Left lung (tissue), 10 donors: ENCODE measurements around the gene SPINK8. TPM values are rescaled to one million over a fixed set of nuclear protein-coding genes. Genes with fewer than 3 reads are reported as not detected.

ENCODE experiments used
- ATAC-seq: fragments of 200-7000 bp; cut with Tn5 transposase; one replicate; pipeline ENCODE4 v1.9.1; 2020; ENCODE audit warnings: moderate library complexity
- DNase-seq, 4 donors: peaks; one replicate each; pipeline ENCODE4 v3.0.0-alpha.2; 2013 to 2020
- H3K27ac ChIP-seq, 2 donors: fragments of 200-600 bp; sonication (generic) in 1 of 2; one replicate each; pipeline versions ENCODE4 v1.5.0 to v1.8.0; 2020 to 2021
- H3K27me3 ChIP-seq, 2 donors: fragments of 200-600 bp; sonication (generic) in 1 of 2; one replicate each; pipeline versions ENCODE4 v1.5.0 to v1.8.0; 2020 to 2021
- H3K36me3 ChIP-seq, 2 donors: fragments of 200-600 bp; sonication (generic) in 1 of 2; one replicate each; pipeline versions ENCODE4 v1.5.0 to v1.8.0; 2020 to 2021
- H3K4me1 ChIP-seq, 2 donors: fragments of 200-600 bp; one replicate each; pipeline ENCODE4 v1.8.0; 2021
- H3K4me3 ChIP-seq, 2 donors: fragments of 200-600 bp; sonication (generic) in 1 of 2; one replicate each; pipeline versions ENCODE4 v1.5.0 to v1.8.0; 2020 to 2021; ENCODE audit warnings: mild to moderate bottlenecking in 1 of 2
- H3K9me3 ChIP-seq, 2 donors: fragments of 200-600 bp; sonication (generic) in 1 of 2; one replicate each; pipeline versions ENCODE4 v1.5.0 to v1.8.0; 2020 to 2021
- CTCF ChIP-seq, 2 donors: fragments of 200-600 bp; sonication (generic) in 1 of 2; IDR thresholded peaks; one replicate each; pipeline versions ENCODE4 v1.5.0 to v1.8.0; 2021; ENCODE audit warnings: antibody characterized with exemption in 2 of 2
- intact Hi-C, 2 donors: fragments of 100-400 bp; cut with DNase I; formaldehyde crosslinking; loops; one replicate each; pipeline versions ENCODE4 v1.11.2 to v1.14.2; 2022
- polyA plus RNA-seq, 6 donors: library from polyadenylated mRNA; unstranded; fragments of 120-200 nt; gene quantifications; one replicate each; pipeline ENCODE4 v1.2.1, GENCODE V29; 2013; ENCODE audit not compliant: insufficient read length in 6 of 6
- total RNA-seq, 2 donors: library from RNA; stranded (reverse); fragmentation: NEBNext Ultra II Directional; extraction: Animal tissue kit (Norgen Biotek cat#: 25700); gene quantifications; one replicate each; pipeline ENCODE4 v1.2.1, GENCODE V29; 2021
- donor health status: DM: no; HTN: yes; CAD: no.
- donor health status: DM: no; HTN: no; CAD: no.

SPINK8 gene
- total and polyA plus RNA-seq, 8 donors = not detected

DNA sequence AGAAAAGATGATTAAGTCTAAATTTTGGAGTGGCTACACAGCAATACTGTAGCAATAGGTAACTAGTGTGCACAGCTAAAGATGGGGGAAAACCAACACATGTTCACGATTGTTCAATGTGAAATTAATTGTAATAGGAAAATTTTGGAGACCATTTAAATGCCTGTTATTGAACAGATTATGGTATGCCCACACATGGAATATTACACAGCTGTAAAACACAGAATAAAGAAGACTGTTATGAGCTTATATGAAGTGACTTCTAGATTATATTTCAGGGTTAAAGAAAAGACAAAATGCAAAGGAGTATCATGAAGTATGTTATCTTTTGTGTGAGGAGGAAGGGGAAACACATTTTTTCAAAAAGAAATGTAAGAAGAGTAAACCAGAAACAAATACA lies 43.8 kb downstream of the SPINK8 start:
- Histone ChIP-seq H3K27ac (no peak overlapping the region), H3K36me3 (peaks cover 0 to 39% of the 10 kb centered on the region in 2 donors), H3K4me3 (no peak overlapping the region), H3K27me3 (no peaks in the 10 kb centered on the region), H3K9me3 (no peaks in the 10 kb centered on the region), H3K4me1 (no peaks in the 10 kb centered on the region)
- intact Hi-C loops = no loop called here
- TF ChIP-seq CTCF (IDR thresholded peaks at IDR 0.05) = no peak
- DNase-seq (no peak), ATAC-seq (no peak)

DNA sequence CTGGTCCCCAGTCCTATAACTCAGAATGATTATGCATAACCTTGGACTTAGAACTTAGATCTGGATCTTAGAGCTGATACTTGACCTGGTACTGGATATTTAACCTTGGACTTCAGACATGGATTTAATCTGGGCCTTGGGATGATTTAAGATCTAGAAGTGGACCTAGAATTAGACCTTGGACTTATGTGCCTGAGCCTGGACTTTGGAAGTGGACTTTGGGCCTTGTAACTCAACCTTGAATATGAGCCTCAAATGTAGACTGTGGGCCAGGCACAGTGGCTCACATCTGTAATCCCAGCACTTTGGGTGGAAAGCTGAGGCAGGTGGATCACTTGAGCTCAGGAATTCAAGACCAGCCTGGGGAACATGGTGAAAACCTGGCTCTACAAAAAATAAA lies 46.4 kb downstream of the SPINK8 start:
- no peak for TF ChIP-seq CTCF (IDR thresholded peaks at IDR 0.05)
- DNase-seq (no peak), ATAC-seq (no peak)
- no peaks in the 10 kb centered on the region for H3K9me3 ChIP-seq
- intact Hi-C loops = no loop called here
- no peak overlapping the region for H3K4me3 ChIP-seq
- no peaks in the 10 kb centered on the region for H3K27me3 ChIP-seq
- H3K36me3 ChIP-seq = peaks cover 0 to 13% of the 10 kb centered on the region in 2 donors
- H3K4me1 ChIP-seq = no peaks in the 10 kb centered on the region
- no peak overlapping the region for H3K27ac ChIP-seq

DNA sequence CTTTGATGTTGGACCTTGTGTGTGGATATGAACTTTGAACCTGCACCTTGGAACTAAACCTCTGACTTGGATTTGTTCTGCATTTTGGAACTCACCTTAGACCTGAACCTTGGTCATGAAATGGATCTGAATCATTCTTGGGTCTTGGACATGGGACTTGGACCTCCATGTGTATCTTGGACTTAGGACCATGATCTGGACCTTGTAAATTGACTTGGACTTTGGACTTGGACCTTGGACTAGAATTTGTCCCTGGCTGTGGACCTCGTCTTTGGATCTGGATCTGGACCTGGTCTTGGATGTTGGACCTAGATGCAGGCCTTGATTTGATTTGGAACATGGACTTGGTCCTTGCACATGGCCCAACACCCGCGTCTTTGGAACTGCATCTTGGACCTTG lies 47.2 kb downstream of the SPINK8 start:
- Histone ChIP-seq H3K4me1 (no peaks in the 10 kb centered on the region), H3K27me3 (no peaks in the 10 kb centered on the region), H3K4me3 (no peak overlapping the region), H3K9me3 (no peaks in the 10 kb centered on the region), H3K27ac (no peak overlapping the region), H3K36me3 (peaks cover 0 to 12% of the 10 kb centered on the region in 2 donors)
- intact Hi-C loops = no loop called here
- ATAC-seq (no peak), DNase-seq (no peak)
- TF ChIP-seq CTCF (IDR thresholded peaks at IDR 0.05) = no peak

- H3K27ac ChIP-seq = no peak overlapping the region
- H3K4me3 ChIP-seq = no peak overlapping the region
- ATAC-seq (no peak), DNase-seq (no peak)
- no peaks in the 10 kb centered on the region for H3K4me1 ChIP-seq
- no peak for TF ChIP-seq CTCF (IDR thresholded peaks at IDR 0.05)
- H3K9me3 ChIP-seq = no peaks in the 10 kb centered on the region
- intact Hi-C loops = no loop called here
- H3K27me3 ChIP-seq = no peaks in the 10 kb centered on the region
- H3K36me3 ChIP-seq = peaks cover 0 to 12% of the 10 kb centered on the region in 2 donors
Observed at GRCh38 chr3:48285675-48286074, 47.8 kb downstream of the SPINK8 start.

DNA sequence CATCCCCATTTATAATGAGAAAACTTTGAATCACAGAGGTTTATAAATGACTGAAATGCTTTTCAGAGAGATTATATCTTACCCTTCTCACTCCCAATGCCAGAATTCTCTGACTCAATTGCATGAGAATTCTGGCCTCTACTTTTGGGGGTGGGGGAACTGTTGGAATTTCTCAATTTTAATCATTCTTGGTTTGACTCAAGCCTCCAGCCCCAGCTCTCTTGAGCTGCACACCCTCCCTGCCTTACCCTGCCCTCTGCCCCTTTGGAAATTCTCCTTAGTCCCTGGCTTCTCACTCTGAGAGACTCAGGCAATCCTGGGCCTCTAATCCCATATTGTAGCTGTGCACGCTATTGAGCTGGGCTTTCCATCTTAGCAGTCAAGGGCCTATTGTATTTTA lies 48.3 kb downstream of the SPINK8 start:
- no peak for DNase-seq
- no peaks in the 10 kb centered on the region for H3K9me3 ChIP-seq
- no peaks in the 10 kb centered on the region for H3K27me3 ChIP-seq
- peaks cover 0 to 12% of the 10 kb centered on the region in 2 donors for H3K36me3 ChIP-seq
- H3K27ac ChIP-seq = no peak overlapping the region
- intact Hi-C loops = no loop called here
- no peak for TF ChIP-seq CTCF (IDR thresholded peaks at IDR 0.05)
- no peaks in the 10 kb centered on the region for H3K4me1 ChIP-seq
- no peak overlapping the region for H3K4me3 ChIP-seq
- ATAC-seq = no peak
